HL-60/S4 treated with phorbol 12-myristate 13-acetate at 8.2 ng/mL for 4 days and 3 days (cell line): ENCODE measurements around the gene EXOC3L1.

Experiments used
- in situ Hi-C: fragments of 300-500 bp; cut with MboI; formaldehyde crosslinking; loops from 2 replicates; pipeline ENCODE4 v1.15.0; 2022; ENCODE audit warnings: low sequenced_read_pairs

The EXOC3L1 gene

GRCh38 chr16:67150047-67150832 lies 39.7 kb downstream of the EXOC3L1 start:
- in situ Hi-C loops: loop anchor here (10.0 kb wide), 1 partner anchor 165 kb away; the partner anchor contains the start of gene CES4A

- in situ Hi-C loops: loop anchor here (10.0 kb wide), 1 partner anchor 165 kb away; the partner anchor contains the start of gene CES4A
Measured at GRCh38 chr16:67149276-67150046, 40.5 kb downstream of the EXOC3L1 start.

GRCh38 chr16:67148656-67149275 lies 41.2 kb downstream of the EXOC3L1 start:
- in situ Hi-C loops: no loop called here

- in situ Hi-C loops: no loop called here
Measured at GRCh38 chr16:67148221-67148620, 41.7 kb downstream of the EXOC3L1 start.

- in situ Hi-C loops: no loop called here
Measured at GRCh38 chr16:67147437-67148140, 42.3 kb downstream of the EXOC3L1 start.

GRCh38 chr16:67146523-67147357 lies 43.2 kb downstream of the EXOC3L1 start:
- in situ Hi-C loops: no loop called here

- in situ Hi-C loops: no loop called here
Measured at GRCh38 chr16:67145746-67146145, 44.2 kb downstream of the EXOC3L1 start.

GRCh38 chr16:67144943-67145342 lies 45.0 kb downstream of the EXOC3L1 start:
- in situ Hi-C loops: no loop called here

GRCh38 chr16:67142342-67142741 lies 47.6 kb downstream of the EXOC3L1 start:
- in situ Hi-C loops: no loop called here

- in situ Hi-C loops: no loop called here
Measured at GRCh38 chr16:67141391-67141790, 48.5 kb downstream of the EXOC3L1 start.

GRCh38 chr16:67137605-67138004 lies 52.3 kb downstream of the EXOC3L1 start:
- in situ Hi-C loops: no loop called here
